Stimulated activated CD4-positive, alpha-beta T cell treated with anti-CD3 and anti-CD28 coated beads, Interleukin-12 subunit alpha, Interleukin-12 subunit beta, amount 100 ng/mL, for 48 hours (primary cell): ENCODE measurements around the gene PRM2.
"Not testable (repeated sequence)": the region's sequence is repeated elsewhere in the genome, so short reads cannot be mapped to it uniquely, and the experiment has no call there.

Source experiments
- DNase-seq, 3 donors: peaks; one replicate each; pipeline ENCODE4 v3.0.0-alpha.2; 2020; ENCODE audit warnings: low read depth in 2 of 3, low spot score in 1 of 3

The PRM2 gene

DNA sequence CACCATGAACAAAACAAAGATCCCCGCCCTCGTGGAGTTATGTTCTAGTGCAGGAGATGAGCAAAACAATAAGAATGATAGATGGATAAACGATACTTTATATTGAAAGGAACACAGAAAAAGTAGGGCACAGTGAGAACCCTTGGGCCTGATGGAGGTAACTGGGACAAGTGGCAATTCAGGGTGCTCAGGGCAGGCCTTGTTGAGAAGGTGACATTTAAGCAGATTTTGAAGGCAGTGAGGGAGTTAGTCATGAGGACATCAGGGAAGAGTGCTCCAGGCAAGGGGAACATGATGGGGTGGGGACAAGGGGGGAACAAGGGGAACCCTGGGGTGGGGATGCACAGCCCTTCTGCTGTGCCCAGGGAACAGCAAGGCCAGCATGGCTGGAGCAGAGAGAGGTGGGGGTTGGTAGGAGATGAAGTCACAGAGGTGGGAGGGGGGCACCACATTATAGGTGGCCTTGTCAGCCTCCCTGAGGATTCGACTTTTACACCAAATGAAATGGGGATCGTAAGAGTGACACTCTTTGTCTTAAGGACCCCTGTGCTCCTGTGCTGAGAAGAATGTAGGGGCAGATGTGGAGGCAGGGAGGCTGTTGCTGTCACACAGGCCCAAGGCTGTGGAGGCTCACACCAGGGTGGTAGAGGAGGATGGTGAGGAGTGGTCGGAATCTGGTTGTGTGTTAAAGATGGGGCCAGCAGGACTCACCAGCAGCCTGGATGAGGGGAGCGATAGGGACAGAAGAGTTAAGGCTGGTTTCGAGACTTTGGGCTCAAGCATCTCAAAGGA lies 14.0 kb upstream of the PRM2 start:
- DNase-seq, result no peak

- not testable (repeated sequence) for DNase-seq
These were observed 13.4 kb upstream of the PRM2 start for GRCh38 chr16:11289696-11290095.

DNA sequence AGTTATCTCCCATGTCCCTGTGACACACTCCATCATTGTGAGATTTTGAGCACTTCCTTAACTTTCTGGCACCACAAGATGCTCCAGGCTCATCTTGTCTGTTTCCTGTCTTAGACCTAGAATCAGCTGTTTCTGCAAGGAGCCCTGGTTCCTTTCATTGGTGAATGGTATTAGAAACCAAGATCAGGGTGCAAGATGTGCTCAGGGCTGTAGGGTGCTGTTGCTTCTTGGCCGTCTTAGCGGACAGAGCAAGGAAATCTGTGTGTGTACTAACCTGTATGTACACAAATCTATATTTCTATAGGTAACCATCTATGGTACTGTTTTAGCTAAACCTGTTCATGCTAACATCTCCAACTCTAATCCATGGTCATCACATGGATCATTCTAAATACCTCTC lies 12.9 kb upstream of the PRM2 start:
- no peak for DNase-seq

DNA sequence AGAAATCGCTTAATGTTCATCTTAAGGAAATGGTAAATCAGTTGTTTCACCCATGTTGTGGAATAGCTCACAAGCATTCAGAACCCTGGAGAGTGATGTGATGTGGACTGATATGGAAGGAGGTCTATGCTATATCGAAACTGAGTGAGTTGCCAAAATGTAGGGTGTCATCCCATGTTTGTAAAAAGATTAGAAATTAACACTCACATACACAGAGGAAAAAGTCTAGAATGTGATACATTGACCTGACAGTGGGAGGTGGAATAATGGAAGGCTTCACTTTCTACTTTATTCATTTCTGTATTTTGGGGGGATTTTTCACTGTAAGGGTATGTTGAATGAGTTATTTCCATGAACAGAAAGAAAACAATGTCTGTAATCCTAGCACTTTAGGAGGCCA lies 9.6 kb upstream of the PRM2 start:
- DNase-seq, result no peak

- DNase-seq, result no peak
These were observed 7.6 kb upstream of the PRM2 start for GRCh38 chr16:11283820-11284248.

DNA sequence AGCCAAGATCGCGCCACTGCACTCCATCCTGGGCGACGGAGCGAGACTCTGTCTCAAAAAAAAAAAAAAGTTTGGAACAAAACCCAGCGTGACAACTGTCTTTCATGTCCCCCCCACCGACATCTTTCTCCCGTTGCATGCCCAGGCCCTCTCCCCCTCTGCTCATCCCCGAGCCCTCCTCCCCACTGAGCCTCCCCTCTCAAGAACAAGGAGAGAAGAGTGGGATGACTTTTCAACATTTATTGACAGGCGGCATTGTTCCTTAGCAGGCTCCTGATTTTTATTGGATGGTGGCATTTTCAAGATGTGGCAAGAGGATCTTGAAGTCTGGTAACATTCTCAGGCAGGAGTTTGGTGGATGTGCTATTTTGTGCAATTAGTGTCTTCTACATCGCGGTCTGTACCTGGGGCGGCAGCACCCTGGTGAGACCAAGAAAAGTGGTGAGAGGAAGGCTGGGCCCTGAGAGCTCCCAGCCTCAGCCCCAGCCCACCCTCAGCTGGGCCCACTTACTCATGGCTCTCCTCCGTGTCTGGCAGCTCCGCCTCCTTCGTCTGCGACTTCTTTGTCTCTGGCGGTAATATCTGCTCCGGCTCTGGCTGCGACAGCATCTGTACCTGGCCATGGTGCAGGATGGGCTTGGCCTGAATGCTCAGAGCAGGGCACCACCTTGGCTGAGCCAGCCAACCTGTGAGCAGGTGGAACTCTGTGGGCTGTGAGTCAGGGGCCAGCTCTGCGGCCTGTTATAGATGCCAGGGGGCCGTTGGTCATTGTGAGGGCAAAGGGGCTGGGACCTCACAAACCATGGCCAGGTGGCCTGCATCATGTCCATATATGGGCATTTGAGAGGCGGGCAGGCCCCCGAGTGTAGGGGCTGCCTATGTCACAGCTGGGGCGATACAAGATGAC lies 4.6 kb upstream of the PRM2 start, which contains the start of gene PRM1:
PRM1 (minus strand) TSS at position 715 of the 907 bp plus-strand sequence; CDS start at position 623, 92 bp downstream.
- DNase-seq, result no peak

DNA sequence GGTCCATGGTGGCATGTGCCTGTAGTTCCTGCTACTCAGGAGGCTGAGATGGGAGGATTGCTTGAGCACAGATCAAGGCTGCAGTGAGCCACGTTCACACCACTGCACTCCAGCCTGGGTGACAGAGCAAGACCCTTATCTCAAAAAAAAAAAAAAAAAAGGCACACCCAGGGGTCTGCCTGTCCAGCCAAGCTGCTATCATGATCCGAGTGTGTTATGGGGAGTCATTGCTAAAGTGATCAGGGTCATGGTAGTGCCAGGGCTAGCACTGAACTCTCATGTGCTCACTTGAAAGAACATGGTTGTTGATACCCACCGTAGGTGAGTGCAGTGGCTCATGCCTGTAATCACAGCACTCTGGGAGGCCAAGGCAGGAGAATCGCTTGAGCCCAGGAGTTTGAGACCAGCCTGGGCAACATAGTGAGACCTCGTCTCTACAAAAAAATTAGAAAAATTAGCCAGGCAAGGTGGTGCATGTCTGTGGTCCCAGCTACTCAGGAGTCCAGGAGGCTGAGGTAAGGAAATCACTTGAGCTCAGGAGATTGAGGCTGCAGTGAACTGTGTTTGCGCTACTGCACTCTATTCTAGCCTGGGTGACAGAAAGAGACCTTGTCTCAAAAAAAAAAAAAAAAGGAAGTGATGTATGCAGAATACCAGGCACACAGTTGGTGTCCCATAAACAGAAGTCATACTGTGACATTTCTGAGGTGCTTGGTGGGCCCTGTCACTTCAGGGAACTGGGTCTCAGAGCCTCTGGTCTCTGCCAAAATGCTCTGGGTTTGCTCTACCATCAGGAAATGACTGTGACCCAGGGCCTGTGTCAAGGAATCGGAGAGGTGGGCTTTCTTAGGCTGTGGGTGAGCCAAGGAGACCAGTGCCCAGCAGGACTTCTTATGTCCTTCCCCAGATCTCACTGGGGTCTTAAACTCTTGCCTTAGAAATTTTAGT lies 2.7 kb upstream of the PRM2 start:
- no peak for DNase-seq

- DNase-seq, result no peak
These were observed 1.5 kb upstream of the PRM2 start for GRCh38 chr16:11277607-11278337.

DNA sequence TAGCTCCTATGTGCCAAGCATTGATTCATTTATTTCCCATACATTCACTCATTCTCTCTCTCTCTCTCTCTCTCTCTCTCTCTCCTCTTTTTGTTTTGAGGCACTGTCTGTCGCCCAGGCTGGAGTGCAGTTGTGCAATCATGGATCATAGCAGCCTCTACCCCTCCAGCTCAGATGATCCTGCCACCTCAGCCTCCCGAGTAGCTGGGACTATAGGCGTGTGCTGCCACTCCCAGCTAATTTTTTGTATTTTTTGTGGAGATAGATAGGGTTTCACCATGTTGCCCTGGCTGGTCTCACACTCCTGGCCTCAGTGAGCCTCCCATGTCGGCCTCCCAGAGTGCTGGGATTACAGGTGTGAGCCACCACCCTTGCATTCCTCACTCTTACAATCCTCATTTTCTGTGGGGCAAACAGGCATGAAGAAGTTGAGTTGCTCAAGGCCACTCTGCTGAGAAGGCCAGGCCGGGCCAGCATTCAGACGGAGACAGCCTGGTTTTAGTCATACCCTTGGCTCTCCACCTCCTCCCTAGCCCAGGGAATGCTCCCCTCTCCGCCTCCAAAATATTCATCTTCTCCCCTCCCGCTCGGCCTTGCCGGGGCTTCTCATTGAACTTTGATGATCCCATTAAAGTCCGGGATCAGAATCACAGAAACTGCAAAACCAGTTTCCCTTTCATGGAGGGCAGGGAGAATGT lies 765 bp upstream of the PRM2 start:
- DNase-seq, result no peak

DNA sequence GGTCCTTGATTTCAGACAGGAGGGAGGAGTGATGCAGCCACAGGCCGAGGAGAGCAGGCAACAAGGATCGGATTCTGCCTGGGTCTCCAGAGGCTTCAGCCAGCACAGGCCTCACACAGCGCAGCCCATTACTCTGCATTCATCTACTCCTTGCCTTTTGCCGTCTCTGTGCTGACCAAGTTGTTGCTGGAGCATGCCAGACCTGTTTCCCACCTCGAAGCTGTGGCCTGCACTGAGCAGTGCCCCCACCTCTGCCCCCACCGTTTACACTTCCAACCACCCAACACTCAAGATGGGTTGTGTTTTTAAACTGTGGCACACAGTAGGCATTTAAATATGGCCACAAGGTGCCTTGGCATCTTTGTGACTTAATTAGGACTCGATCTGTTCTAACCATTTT lies 1.3 kb downstream of the PRM2 start:
- no peak for DNase-seq

- no peak for DNase-seq
These were observed 2.5 kb downstream of the PRM2 start for GRCh38 chr16:11273721-11274324.

DNA sequence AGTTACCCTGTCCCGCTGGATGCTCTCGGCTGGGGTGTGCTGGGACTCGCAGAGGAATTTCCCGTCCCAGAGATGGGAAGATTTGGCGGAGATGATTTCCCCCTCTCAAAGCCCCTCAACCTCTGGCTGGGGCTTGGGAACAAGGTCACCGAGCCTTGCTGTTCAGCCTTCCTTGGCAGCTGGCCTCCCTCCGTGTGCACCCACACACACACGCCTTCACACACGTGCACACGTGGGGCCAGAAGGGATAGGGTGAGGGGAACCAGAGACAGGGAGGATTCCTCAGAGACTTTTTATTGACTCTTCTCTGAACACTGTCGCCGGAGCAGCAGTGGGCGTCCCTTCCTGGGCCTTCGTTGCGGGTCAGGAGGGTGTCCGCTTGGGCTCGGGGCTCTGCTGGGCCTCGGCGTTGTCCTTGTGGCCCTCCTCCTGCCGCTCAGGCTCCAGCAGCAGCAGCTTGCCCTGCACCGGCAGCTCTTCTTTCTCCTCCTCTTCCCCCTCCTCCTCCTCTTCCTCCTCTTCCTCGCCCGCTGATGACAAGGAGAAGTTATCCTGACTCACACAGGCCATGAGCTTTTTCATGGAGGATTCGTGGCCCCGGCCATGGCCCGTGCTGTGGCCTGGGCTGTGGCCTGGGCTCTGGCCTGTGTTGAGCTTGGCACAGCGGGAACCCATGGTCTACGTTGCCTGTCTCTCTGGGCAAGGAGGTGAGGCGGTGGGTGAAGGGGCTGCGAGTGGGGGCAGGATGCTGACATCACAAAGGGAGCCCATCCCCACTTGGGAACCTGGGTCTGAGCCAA lies 3.2 kb downstream of the PRM2 start, which contains the start of gene PRM3:
PRM3 (minus strand) TSS at position 709 of the 800 bp plus-strand sequence; CDS start at position 675, 34 bp downstream.
- no peak for DNase-seq

DNA sequence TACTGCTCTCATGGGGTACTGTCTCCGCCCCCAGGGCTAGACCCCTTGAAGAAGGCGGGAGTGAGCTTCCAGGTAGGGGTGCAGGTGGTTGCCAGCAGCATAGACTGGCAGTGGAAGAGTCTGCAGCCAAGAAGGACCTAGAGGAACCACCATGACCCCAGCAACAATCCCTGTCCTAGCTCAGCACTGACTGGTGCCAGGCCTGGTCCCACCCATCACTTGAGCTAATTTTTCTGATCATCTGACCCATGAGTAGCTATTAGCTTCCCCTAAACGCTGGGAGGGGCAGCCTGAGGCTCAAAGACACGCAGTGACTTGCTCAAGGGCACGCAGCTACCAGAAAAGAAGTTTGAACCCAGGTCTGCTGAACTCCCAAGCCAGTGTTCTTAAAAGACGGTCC lies 3.8 kb downstream of the PRM2 start:
- no peak for DNase-seq

GRCh38 chr16:11271610-11272009 lies 4.7 kb downstream of the PRM2 start:
- no peak for DNase-seq

DNA sequence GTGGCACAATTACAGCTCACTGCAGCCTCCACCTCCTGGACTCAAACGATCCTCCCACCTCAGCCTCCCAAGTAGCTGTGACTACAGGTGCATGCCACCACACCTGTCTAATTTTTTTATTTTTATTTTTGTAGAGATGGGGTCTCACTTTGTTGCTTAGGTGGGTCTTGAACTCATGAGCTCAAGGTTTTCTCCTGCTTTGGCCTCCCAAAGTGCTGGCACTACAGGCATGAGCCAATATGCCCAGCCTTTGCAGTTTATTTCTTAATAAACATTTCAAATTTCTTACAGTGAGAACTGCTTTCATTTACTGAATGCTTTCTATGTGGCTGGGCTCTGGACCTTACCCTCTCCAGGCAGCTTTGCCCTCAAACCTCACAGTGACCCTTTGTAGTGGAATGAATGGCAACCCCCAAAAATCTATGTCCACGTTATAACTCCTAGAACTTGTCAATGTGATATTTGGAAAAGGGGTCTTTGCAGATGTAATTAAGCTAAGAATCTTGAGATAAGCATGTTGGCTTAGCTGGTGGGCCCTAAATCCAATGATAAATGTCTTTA lies 5.6 kb downstream of the PRM2 start:
- DNase-seq, result no peak

DNA sequence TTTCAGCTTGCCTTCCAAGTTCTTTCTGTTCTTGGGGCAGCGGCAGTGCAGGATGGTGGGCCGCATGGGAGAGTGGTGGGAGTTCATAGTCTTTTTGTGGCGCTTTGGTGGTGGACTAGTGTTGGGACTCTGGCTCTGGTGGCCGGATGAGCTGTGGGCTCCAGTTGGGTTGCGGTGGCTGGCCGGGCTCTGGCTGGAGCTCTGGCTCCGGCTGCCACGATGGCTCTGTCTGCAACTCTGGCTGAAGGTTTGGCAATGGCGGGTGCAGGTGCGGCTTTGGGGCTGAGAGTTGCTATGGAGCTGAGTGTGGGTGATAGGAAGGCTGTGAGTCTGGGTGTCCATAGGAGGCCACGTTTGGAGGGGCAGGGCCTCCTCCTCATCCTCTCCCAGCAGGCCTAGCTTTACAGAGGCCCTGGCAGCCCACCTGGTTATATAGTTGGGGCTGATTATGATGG lies 7.3 kb downstream of the PRM2 start, which contains the start of gene TNP2:
TNP2 (minus strand) TSS at position 405 of the 455 bp plus-strand sequence; CDS start at position 342, 63 bp downstream.
- no peak for DNase-seq

GRCh38 chr16:11265124-11265523 lies 11.2 kb downstream of the PRM2 start:
- no peak for DNase-seq
